HEK293T (cell line): Measurements from ENCODE around the gene TSPAN17.
A peak's percentile ranks its signal among the peaks of the same experiment; 100 is the strongest.

Source experiments
- CTCF ChIA-PET: fragments of 350-600 bp; formaldehyde crosslinking; extraction: SDS; loops from one replicate; lab custom pipeline; 2021; ENCODE audit warnings: antibody characterized with exemption, inconsistent platforms; lab: Yijun Ruan, JAX
- POLR2A ChIA-PET: fragments of 350-600 bp; formaldehyde crosslinking; extraction: SDS; loops from one replicate; lab custom pipeline; 2020; ENCODE audit warnings: antibody characterized with exemption, inconsistent platforms; lab: Yijun Ruan, JAX
- DNase-seq: peaks from one replicate; pipeline ENCODE4 v3.0.0; 2012; ENCODE audit warnings: mixed read lengths; ENCODE audit errors: extremely low spot score
- ARNT ChIP-seq: fragments of 450-650 bp; IDR thresholded peaks from 2 replicates; pipeline ENCODE4 v1.6.1; 2017; ENCODE audit warnings: mild to moderate bottlenecking
- BHLHE40 ChIP-seq: fragments of 450-650 bp; IDR thresholded peaks from 2 replicates; pipeline ENCODE4 v1.6.1; 2016; ENCODE audit warnings: mild to moderate bottlenecking, moderate library complexity, borderline replicate concordance
- CTBP1 ChIP-seq: fragments of 450-650 bp; IDR thresholded peaks from 2 replicates; pipeline ENCODE4 v1.6.1; 2016; ENCODE audit warnings: borderline replicate concordance
- ELF4 ChIP-seq: fragments of 450-650 bp; IDR thresholded peaks from 2 replicates; pipeline ENCODE4 v1.6.1; 2017; ENCODE audit warnings: antibody characterized with exemption
- FOXA1 ChIP-seq: fragments of 450-650 bp; IDR thresholded peaks from 2 replicates; pipeline ENCODE4 v1.6.1; 2016; ENCODE audit warnings: mild to moderate bottlenecking
- FOXK2 ChIP-seq: fragments of 450-650 bp; IDR thresholded peaks from 2 replicates; pipeline ENCODE4 v1.6.1; 2016; ENCODE audit warnings: mild to moderate bottlenecking
- FOXM1 ChIP-seq: fragments of 450-650 bp; IDR thresholded peaks from 2 replicates; pipeline ENCODE4 v1.6.1; 2017; ENCODE audit warnings: mild to moderate bottlenecking, borderline replicate concordance
- HDGF ChIP-seq: fragments of 450-650 bp; IDR thresholded peaks from 2 replicates; pipeline ENCODE4 v1.6.1; 2017; ENCODE audit warnings: antibody characterized with exemption, borderline replicate concordance
- L3MBTL2 ChIP-seq: fragments of 450-650 bp; conservative IDR thresholded peaks from 2 replicates; pipeline ENCODE4 v1.6.1; 2016; ENCODE audit warnings: mild to moderate bottlenecking
- LEF1 ChIP-seq: fragments of 450-650 bp; IDR thresholded peaks from 2 replicates; pipeline ENCODE4 v1.6.1; 2017; ENCODE audit warnings: mild to moderate bottlenecking, borderline replicate concordance
- NFRKB ChIP-seq: fragments of 450-650 bp; IDR thresholded peaks from 2 replicates; pipeline ENCODE4 v1.6.1; 2016; ENCODE audit warnings: mild to moderate bottlenecking, moderate library complexity
- SP1 ChIP-seq: fragments of 450-650 bp; IDR thresholded peaks from 2 replicates; pipeline ENCODE4 v1.6.1; 2017
- SUZ12 ChIP-seq: fragments of 450-650 bp; IDR thresholded peaks from 2 replicates; pipeline ENCODE4 v1.6.1; 2016; ENCODE audit warnings: mild to moderate bottlenecking
- TARDBP ChIP-seq: fragments of 450-650 bp; IDR thresholded peaks from 2 replicates; pipeline ENCODE4 v1.6.1; 2016
- ZNF384 ChIP-seq: fragments of 450-650 bp; IDR thresholded peaks from 2 replicates; pipeline ENCODE4 v1.6.1; 2016
- TF ChIP-seq, protein P1 (sequence below): fragments of 450-650 bp; IDR thresholded peaks from 2 replicates; pipeline ENCODE4 v1.6.1; 2016

The TSPAN17 gene

DNA sequence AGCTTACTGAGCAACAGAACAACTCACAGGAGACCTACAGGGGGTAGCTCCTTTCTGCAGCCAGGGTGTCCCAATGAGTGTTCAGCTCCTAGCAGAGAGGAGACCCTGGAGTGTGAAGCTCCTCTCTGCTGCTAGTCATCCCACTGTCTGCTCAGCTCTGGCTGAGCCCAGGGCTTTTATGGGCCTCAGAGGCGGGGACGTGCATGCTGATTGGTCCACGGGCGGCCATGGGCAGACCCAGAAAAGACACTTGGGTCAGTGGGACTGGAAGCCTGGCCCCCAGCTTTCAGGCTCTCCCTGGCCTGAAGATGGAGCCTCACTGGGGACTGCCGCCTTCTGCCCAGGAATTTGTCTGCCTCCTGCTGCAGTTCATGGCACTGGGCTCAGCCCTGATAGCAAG, 40.6 kb downstream of the TSPAN17 start:
- CTCF ChIA-PET, result interaction anchor here (1.4 kb wide), 1 partner anchor 27 kb away, joined by 3 read pairs; no protein-coding TSS in a partner anchor
- no peak for DNase-seq
- POLR2A ChIA-PET, result no interaction called here
- TF ChIP-seq FOXA1 (no peak), FOXK2 (no peak), CTBP1 (no peak), NFRKB (no peak), LEF1 (no peak)

DNA sequence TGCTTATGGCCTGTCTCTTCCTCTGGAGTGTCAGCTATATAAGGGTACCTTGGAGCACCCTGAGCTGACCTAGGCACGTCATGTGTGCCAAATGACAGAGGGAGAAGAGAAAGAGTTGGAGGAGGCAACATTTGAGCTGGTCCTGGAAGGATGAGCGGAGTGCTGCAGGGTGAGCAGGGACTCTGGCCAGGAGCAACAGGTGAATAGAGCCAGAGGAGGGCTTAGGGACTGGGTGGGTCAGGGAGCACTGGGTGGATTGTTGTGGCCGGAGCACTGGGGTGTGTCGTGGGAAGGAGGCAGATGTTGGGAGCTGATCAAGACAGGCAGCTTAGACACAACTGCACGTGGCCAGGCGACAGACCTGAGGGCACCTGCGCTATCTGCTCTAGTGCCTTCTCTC, 43.6 kb downstream of the TSPAN17 start:
- no peak for DNase-seq
- ChIA-PET CTCF (interaction anchor here (0.6 kb wide), 1 partner anchor 300 kb away, joined by 3 read pairs; no protein-coding TSS in a partner anchor), POLR2A (no interaction called here)
- TF ChIP-seq SP1, result no peak
- no peak for TF ChIP-seq TARDBP
- no peak for TF ChIP-seq NFRKB
- TF ChIP-seq HDGF, result no peak
- no peak for TF ChIP-seq FOXM1
- no peak for TF ChIP-seq L3MBTL2
- no peak for TF ChIP-seq BHLHE40
- no peak for TF ChIP-seq SUZ12
- no peak for TF ChIP-seq ELF4
- TF ChIP-seq, protein P1, sequence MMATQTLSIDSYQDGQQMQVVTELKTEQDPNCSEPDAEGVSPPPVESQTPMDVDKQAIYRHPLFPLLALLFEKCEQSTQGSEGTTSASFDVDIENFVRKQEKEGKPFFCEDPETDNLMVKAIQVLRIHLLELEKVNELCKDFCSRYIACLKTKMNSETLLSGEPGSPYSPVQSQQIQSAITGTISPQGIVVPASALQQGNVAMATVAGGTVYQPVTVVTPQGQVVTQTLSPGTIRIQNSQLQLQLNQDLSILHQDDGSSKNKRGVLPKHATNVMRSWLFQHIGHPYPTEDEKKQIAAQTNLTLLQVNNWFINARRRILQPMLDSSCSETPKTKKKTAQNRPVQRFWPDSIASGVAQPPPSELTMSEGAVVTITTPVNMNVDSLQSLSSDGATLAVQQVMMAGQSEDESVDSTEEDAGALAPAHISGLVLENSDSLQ, result no peak
- no peak for TF ChIP-seq LEF1
- TF ChIP-seq CTBP1, result no peak

DNA sequence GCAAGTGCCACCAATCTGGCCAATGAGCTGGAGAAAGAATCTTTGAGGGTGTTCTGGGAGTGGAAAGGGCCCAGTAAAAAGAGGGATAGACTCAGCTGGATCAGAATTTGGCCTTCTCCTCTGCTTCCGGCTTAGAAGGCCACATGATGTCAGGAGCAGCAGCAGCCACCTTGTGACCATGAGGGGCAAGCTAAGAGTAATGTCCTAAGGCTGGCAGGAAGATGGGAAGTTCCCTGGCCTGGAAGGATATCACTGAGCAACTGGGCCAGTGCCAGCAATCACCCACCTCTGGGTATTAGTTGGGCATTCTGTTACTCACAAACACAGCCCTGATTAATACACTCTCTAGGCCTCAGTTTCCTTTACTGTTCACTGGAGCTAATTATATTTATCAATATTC, 44.2 kb downstream of the TSPAN17 start:
- ChIA-PET POLR2A (no interaction called here), CTCF (interaction anchor here (0.9 to 4.3 kb wide), 2 partner anchors 31 to 45 kb away, joined by 4 to 27 read pairs; no protein-coding TSS in a partner anchor)
- TF ChIP-seq ELF4 (no peak), LEF1 (no peak), CTBP1 (no peak), SUZ12 (no peak), SP1 (no peak), NFRKB (no peak), HDGF (no peak), FOXK2 (no peak), L3MBTL2 (no peak), ARNT (no peak), FOXA1 (no peak), BHLHE40 (no peak)
- TF ChIP-seq, protein P1, result no peak
- no peak for DNase-seq

DNA sequence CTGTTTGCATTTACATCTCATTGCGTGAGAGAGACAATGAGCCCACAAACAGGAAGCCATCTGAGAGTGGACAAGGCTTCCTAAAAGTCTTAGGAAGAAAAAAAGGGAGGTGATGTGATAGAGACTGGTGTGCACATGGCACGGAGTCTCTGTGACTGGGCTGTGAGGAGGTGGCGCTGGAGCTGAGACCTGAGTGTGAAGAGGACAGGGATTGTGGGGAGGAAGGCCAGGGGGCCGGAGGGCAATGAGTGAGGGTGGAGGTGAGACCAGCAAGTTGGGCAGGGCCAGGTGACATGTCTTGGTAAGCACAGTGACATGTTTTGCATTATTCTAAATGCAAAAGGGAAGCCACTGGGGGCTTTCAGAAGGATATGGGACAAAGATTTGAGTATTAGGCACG, 45.0 kb downstream of the TSPAN17 start:
- TF ChIP-seq L3MBTL2, result no peak
- no peak for TF ChIP-seq BHLHE40
- TF ChIP-seq NFRKB, result no peak
- TF ChIP-seq FOXA1, result no peak
- TF ChIP-seq, protein P1, result no peak
- TF ChIP-seq ZNF384, result no peak
- TF ChIP-seq TARDBP, result no peak
- no peak for TF ChIP-seq SP1
- no peak for TF ChIP-seq FOXM1
- no peak for TF ChIP-seq FOXK2
- no peak for TF ChIP-seq ELF4
- no peak for TF ChIP-seq ARNT
- no peak for TF ChIP-seq HDGF
- no peak for TF ChIP-seq CTBP1
- TF ChIP-seq LEF1, result no peak
- CTCF ChIA-PET, result interaction anchor here (0.9 to 4.3 kb wide), 2 partner anchors 32 to 46 kb away, joined by 4 to 27 read pairs; no protein-coding TSS in a partner anchor
- POLR2A ChIA-PET, result no interaction called here
- no peak for DNase-seq

DNA sequence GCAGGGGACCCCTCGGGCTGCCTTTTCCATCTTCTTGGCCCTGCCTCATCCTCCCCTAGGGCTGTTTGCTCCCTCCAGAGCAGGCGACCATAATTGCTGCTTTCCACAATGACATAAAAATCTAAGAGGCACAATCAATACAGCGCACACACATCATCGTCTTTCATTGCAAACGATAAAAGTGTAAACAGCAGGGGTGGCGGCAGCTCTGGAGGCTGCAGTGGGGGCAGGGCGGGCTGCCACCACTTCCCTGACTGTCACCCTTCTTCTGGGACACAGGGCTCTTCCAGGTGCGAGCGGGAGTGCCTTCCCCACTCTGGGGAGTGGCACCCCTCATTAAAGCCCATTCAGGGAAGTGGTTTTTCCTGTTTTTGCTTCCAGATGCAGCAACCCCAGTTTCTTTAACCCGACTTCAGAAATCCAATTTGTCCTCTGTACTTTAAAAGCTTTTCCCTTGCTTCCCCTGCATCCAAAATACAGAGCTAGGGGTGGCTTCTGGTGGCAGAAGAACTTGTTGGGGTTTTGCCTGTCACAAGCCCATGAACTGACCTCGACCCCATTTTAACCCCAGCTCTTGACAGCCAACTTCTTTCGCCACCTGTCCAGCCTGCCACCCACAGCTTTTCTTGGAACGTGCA, 45.7 kb downstream of the TSPAN17 start:
- TF ChIP-seq SP1 (no peak), ZNF384 (no peak), CTBP1 (peak; percentile 69; the same call in 1 of the 2 replicates), LEF1 (no peak; the same call in 1 of the 2 replicates), L3MBTL2 (no peak), FOXK2 (no peak)
- POLR2A ChIA-PET, result no interaction called here
- no peak for DNase-seq
- CTCF ChIA-PET, result interaction anchor here (0.8 to 4.3 kb wide), 3 partner anchors 32 to 116 kb away, joined by 3 to 27 read pairs (median 3); no protein-coding TSS in a partner anchor

DNA sequence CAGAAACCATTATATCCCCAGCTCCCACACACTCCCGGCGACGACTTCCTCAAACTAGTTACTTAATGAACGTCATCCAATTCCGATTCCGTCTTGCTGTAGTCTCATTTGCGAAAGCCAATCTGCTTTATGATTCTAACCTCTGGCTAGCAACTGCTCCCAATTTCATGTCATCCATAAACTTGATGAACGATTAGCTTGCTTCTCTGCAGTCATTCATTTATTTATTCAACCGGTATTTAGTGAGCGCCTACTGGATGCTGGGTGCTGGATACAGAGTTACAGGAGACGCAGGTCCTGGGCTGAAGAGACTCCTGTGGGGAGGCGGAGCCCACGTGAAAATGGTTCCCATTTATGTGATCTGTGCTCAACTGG, 46.2 kb downstream of the TSPAN17 start:
- no peak for DNase-seq
- ChIA-PET POLR2A (no interaction called here), CTCF (interaction anchor here (0.6 to 4.3 kb wide), 4 partner anchors 14 to 116 kb away, joined by 3 to 27 read pairs (median 3); no protein-coding TSS in a partner anchor)
- TF ChIP-seq, protein P1, result peak; percentile 76
- TF ChIP-seq ZNF384, result no peak
